ENCODE measurements around the gene ABI2.

DNA sequence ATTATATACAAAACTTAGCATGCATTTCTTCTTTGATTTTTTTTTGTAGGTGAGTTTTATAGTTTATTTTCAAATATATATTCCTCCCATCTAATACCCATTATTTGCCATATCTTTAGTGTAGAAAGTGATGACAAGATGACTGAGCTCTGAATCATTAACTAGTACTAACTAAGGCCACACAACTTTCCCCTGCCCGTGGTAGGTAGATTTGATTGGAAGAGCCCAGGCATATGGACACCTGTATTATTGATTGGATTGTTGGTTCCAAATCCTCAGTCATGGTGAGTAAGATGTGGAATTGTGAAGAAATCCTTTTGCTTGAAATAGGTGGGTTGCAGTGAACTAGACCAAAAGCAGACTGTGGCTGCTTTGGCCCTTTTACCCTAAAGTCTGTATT lies 54.8 kb downstream of the ABI2 start:
- TF ChIP-seq ZNF155 (tag by site-specific recombination; IDR thresholded peaks at IDR 0.05) (no peak), ZNF274 (IDR thresholded peaks at IDR 0.05; ENCODE audit: low read length) (no peak), ZNF274 (tag by site-specific recombination; IDR thresholded peaks at IDR 0.05; ENCODE audit: borderline replicate concordance) (no peak), CTCF (tag by site-specific recombination; IDR thresholded peaks at IDR 0.05) (no peak), BCL6B (tag by site-specific recombination; IDR thresholded peaks at IDR 0.05) (no peak), ZNF23 (tag by site-specific recombination; IDR thresholded peaks at IDR 0.05; ENCODE audit: borderline replicate concordance) (no peak), REST (tag by site-specific recombination; IDR thresholded peaks at IDR 0.05) (no peak), ZNF37A (tag by site-specific recombination; IDR thresholded peaks at IDR 0.05) (no peak), WT1 (tag by site-specific recombination; IDR thresholded peaks at IDR 0.05) (no peak), KLF9 (tag by site-specific recombination; IDR thresholded peaks at IDR 0.05; ENCODE audit: low read depth) (no peak), TCF7L2 (IDR thresholded peaks at IDR 0.05; ENCODE audit: borderline replicate concordance, low read depth, low read length) (no peak)
- TF ChIP-seq, protein P1, sequence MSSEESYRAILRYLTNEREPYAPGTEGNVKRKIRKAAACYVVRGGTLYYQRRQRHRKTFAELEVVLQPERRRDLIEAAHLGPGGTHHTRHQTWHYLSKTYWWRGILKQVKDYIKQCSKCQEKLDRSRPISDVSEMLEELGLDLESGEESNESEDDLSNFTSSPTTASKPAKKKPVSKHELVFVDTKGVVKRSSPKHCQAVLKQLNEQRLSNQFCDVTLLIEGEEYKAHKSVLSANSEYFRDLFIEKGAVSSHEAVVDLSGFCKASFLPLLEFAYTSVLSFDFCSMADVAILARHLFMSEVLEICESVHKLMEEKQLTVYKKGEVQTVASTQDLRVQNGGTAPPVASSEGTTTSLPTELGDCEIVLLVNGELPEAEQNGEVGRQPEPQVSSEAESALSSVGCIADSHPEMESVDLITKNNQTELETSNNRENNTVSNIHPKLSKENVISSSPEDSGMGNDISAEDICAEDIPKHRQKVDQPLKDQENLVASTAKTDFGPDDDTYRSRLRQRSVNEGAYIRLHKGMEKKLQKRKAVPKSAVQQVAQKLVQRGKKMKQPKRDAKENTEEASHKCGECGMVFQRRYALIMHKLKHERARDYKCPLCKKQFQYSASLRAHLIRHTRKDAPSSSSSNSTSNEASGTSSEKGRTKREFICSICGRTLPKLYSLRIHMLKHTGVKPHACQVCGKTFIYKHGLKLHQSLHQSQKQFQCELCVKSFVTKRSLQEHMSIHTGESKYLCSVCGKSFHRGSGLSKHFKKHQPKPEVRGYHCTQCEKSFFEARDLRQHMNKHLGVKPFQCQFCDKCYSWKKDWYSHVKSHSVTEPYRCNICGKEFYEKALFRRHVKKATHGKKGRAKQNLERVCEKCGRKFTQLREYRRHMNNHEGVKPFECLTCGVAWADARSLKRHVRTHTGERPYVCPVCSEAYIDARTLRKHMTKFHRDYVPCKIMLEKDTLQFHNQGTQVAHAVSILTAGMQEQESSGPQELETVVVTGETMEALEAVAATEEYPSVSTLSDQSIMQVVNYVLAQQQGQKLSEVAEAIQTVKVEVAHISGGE (tag by site-specific recombination; conservative IDR thresholded peaks at IDR 0.05; ENCODE audit: low read depth): no peak
- TF ChIP-seq, protein P2, sequence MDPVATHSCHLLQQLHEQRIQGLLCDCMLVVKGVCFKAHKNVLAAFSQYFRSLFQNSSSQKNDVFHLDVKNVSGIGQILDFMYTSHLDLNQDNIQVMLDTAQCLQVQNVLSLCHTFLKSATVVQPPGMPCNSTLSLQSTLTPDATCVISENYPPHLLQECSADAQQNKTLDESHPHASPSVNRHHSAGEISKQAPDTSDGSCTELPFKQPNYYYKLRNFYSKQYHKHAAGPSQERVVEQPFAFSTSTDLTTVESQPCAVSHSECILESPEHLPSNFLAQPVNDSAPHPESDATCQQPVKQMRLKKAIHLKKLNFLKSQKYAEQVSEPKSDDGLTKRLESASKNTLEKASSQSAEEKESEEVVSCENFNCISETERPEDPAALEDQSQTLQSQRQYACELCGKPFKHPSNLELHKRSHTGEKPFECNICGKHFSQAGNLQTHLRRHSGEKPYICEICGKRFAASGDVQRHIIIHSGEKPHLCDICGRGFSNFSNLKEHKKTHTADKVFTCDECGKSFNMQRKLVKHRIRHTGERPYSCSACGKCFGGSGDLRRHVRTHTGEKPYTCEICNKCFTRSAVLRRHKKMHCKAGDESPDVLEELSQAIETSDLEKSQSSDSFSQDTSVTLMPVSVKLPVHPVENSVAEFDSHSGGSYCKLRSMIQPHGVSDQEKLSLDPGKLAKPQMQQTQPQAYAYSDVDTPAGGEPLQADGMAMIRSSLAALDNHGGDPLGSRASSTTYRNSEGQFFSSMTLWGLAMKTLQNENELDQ (tag by site-specific recombination; IDR thresholded peaks at IDR 0.05; ENCODE audit: low read depth): no peak
